Suppressor macrophage (primary cell): Measurements from ENCODE around the gene KRT6A.

Source experiments
- DNase-seq, 4 experiments: peaks; one replicate each; pipeline ENCODE4 v3.0.0-alpha.2; 2020 to 2022

KRT6A gene

DNA sequence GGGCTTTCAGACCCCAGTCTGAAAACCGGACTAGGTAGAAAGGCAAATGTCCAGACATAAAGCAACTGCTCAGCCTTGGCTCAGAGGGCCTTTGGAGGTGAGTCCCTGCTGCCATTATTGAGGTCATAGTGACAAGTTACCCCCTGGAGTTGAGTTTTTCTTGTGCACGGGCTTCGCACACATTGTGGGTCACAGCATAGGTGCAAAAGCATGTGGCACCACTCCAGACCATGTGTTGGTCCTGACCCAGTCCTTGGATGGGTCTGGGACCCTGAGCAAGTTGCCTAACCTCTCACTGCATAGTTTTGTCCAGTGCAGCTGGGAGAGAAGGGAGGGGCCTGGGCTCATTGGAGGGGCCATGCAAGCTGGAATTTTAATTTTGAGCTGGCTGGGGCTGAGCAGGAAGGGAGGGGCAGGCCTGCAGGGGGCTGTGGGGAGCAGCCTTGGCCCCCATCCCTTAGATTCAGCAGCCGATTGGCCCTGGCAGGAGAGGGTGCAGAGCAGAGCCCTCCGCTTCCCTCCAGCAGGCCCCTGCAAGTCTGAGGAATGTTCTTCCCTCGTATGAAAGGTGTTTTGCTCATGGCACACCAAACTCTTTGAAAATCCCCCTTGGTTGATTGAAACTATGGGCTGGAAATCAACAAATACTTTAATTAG, 31.3 kb upstream of the KRT6A start:
- DNase-seq: no peak

GRCh38 chr12:52523824-52524223, 30.8 kb upstream of the KRT6A start:
- DNase-seq: no peak

DNA sequence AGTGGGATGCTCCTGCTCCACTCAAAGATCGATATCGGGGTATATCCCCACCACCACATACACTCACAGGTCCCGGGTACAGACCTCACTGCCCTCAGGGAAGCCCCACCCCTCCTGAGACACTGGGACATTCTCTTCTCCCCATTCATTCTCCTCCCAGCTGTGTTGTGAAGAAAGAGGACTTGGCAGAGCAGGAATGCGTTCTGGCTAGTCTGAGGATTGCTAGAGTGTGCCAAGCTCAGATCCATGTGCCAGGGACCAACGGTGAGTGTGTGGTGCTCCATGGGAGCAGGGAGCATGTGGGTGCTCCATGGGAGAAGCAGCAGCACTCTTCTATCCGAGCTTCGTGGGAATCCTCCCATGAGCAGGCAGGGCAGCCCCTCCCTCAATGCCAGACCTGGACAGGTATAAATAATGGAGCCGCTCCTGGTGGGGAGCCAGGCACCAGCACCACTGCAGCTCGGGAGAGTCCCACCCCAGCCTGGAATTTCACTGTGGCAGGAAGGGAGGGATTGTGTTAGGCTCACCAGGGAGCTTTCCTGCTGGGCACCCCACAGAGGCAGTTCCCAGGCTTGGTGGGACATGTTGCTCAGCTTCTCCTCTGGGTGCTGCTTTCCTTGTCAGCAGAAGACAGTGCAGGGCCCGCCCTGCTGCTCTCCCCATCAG, 29.4 kb upstream of the KRT6A start:
- no peak for DNase-seq

DNA sequence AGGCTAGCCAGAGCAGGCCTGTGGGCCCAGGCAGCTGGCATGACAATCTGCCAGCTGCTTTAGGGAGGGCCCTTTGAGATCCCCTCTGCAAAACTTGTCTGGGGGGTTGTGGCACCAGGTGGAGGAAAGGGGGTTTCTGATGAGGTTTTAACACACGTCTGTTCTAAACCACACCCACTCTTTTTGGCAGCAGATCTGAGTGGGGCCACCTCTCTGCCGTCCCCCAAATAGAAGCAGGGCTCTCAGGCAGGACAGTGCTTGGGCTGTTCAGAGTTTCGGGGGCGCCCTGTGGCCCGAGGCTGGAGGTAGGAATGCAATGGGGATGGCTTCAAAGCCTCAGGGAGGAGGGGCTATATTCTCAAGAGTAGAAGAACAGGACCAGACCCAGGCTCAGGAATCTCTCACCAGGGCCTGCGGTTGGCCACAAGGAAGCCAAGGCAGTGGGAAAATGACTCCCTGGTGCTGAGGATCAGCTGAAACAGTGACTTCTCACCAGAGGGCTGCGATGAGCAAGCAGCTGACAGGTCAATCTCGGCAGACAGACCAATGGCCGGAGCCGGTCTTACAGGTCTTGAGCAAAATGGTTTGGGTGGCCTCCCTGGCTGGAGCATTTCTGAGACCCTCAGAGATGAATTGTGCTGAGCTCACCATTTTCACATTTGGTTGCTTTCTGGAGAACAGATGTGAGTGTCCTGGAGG, 28.7 kb upstream of the KRT6A start:
- no peak for DNase-seq

- DNase-seq: no peak
These were observed 28.1 kb upstream of the KRT6A start for GRCh38 chr12:52521175-52521567.

- DNase-seq: no peak
These were observed 27.0 kb upstream of the KRT6A start, which contains the start of gene KRT5 for GRCh38 chr12:52519826-52520662. KRT5 (minus strand) TSS chr12:52520394; CDS start chr12:52520296, 98 bp downstream.

GRCh38 chr12:52519387-52519703, 26.3 kb upstream of the KRT6A start:
- DNase-seq: no peak

- no peak for DNase-seq
These were observed 25.7 kb upstream of the KRT6A start for GRCh38 chr12:52518574-52519386.

DNA sequence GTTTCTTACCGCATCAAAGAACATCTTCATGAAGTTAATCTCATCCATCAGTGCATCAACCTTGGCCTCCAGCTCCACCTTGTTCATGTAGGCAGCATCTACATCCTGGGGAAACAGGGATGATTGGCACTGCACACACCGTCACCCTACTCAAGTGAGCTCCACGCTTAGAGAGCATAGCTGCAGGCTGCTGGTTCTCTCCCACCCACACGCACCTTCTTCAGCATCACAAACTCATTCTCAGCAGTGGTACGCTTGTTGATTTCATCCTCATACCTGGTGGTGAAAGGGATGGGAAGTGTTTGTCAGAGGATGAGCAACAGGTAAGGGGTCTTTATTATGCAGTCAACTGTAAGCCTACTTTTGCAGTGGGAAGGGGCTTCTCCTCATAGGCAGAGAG, 24.8 kb upstream of the KRT6A start:
- DNase-seq: no peak

- no peak for DNase-seq
These were observed 24.2 kb upstream of the KRT6A start for GRCh38 chr12:52517005-52517835.

- DNase-seq: no peak
These were observed 23.1 kb upstream of the KRT6A start for GRCh38 chr12:52515927-52516831.

DNA sequence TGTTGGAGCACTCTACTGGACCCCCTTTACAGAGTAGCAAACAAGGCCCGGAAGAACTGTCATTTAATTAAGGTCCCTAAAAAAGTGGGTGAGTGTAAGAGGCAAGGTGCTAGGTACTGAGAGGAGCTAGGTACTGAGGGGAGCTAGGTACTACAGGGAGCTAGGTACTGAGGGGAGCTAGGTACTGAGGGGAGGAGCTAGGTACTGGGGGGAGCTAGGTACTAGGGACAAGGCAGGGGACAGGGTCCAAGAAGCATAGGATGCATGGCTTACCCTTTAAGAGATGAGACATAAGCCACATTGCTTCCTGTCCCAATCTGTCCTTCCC, 22.2 kb upstream of the KRT6A start:
- no peak for DNase-seq

DNA sequence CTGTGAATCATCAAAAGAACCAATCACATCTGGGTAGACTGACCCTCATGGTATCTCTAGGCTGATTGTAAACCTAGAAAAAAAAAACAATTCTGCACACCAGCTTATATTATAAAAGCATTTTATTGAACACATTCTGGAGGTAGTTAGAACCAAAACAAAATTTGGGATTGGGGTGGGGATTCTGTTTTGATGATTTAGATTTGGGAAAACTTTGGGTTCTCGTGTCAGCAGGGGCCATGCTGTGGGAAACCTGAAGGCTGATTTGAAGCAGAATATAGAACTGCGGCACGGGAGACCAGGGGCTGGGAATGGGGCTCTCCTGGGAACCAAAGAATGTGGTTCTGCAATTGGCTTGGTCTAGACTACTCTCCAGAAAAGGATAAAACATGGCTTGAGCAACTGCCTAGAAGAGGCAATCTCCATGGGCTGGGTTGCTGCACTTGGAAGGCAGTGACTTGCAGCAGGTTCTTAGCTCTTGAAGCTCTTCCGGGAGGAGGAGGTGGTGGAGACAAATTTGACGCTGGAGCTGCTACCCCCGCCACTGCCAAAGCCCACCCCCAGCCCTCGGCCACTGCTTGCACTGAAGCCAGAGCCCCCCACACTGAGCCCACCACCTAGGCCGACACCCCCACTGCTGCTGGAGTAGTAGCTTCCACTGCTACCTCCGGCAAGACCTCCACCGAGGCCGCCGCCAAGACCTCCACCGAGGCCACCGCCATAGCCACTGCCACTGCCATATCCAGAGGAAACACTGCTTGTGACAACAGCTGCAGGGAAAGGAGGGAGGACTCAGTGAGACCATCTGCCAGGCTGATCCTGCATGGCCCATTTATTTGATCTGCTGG, 21.6 kb upstream of the KRT6A start:
- DNase-seq: no peak

DNA sequence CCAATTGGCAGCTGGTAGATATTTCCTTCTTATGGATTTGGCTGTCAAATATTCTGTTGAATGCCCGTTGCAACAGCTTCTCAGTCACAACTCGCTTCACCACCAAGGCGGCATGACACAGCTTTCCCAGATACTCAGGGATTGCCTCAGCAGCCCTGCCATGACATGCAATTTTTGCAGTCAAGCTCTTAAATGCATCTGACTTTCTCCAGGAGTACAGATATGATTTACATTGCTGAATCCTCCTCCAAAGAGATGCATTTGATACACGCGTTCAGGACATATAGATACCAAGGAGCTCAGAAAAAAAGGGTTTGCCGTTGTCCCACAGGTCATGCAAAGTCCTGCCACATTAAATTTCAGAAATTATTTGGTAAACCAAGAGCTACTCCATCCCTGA, 20.7 kb upstream of the KRT6A start:
- no peak for DNase-seq

DNA sequence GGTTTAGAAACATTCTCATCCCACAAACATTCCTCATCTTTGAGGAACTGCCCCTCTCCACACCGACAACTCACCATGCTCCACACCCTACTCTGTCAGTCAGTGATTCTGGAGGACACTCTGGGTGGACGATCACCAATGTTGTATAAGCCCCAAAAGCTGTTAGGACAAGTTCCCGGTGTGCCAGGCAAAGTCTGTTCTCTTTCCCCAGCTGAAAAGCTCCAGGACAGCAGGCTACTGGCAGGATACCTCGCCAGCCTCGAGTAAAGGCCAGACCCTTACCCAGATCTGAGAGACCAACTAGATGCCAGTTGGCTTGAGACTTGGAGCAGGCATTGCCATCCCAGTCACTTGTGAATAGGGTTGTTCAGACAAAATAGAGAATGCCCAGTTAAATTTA, 15.2 kb upstream of the KRT6A start:
- DNase-seq: no peak

DNA sequence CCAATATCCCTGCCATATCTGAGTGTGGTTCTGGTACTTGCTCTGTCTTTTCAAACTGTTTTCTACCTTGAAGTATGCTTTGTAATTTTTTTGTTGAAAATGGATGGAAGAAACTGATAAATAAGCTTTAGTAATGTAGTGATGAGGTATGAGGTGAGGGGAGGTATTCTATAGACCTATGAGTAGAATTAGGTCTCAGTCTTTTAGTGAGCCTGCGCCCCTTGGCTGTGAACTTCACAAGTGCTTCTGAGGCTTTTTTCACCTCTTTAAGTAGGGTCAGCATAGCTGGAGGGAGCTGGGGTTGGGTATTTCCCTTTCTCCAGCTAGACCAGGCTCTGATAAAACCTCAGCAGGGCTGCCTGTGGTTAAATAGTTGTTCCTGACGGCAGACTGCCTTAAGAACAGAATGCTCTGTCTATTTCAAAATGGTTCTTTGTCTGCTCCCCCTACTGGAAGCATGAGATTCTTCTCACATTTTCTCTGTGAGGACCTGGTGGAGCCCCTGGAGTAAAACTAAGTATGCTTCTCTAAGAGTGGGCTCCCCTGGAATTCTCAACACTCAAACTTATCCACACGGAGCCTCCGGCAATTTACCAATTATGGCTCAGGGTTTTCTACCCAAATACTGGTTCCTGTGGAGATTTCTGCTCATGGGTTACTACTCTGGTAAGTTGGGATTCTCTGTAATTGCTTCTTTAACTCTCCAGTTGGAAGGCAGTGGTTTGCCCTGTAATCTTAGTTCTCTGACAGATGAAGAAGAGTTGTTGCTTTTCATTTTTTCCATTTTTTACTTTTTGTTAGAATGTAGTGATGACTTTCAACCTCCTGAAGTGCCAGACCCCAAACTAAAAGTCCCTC, 14.0 kb upstream of the KRT6A start:
- DNase-seq: peak in 3 of 4 experiments; percentile 22 to 58 (median 52)

DNA sequence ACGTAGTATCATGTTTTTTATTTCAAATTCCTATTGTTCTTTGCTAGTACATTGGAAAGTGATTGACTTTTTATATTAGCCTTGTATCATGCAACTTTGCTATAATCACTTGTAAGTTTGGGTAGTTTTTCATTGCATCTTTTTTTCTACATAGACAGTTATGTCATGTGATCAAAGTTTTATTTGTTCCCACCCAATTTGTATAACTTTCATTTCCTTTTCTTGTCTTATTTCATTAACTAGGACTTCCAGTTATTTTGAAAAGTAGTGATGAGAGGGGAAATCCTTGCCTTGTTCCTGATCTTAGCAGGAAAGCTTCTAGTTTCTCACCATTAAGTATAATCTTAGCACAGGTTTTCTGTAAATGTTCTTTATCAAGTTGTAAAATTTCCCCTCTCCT, 9.8 kb upstream of the KRT6A start:
- no peak for DNase-seq

GRCh38 chr12:52501490-52501889, 8.4 kb upstream of the KRT6A start:
- DNase-seq: no peak
